ENCODE data around the gene TAOK1.

TAOK1 gene

DNA sequence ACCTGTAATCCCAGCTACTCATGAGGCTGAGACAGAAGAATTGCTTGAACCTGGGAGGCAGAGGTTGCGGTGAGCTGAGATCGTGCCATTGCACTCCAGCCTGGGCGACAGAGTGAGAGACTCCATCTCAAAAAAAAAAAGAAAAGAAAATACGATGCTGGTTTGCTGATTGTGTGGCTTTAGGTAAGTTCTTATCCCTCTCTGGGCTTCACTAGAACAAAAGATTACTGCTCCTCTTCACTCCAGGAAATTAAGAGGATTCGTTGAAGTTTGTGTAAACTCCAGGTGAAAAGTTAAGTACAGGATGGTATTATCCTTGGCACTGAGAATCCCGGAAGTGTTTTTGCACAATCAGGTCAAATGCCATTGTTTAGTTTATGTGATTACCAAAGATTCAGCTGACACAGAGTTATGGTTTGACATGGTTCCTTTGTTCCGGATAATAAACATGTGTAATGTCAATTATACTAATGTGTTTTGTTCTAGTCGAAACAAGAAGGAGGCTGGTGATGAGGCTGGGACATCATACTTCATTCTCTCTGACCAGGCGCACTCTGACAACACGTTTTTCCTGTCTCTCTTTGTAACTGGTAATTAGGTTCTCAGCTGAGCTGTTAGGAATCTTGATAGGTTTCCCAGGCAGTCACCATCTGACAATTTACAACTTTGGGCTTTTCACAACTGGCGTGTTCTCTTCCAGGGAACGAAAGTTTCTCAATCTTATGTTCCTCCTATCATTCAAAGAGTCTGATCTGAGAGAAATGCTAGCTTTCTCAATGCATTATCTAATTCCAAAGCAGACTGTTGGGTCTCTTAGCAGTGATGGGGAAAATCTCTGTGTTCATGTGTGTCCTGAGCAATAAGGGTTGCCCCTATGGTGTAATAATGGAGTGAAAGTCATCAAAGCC, 10.8 kb upstream of the TAOK1 start (continued):
- TF ChIP-seq, protein P1, sequence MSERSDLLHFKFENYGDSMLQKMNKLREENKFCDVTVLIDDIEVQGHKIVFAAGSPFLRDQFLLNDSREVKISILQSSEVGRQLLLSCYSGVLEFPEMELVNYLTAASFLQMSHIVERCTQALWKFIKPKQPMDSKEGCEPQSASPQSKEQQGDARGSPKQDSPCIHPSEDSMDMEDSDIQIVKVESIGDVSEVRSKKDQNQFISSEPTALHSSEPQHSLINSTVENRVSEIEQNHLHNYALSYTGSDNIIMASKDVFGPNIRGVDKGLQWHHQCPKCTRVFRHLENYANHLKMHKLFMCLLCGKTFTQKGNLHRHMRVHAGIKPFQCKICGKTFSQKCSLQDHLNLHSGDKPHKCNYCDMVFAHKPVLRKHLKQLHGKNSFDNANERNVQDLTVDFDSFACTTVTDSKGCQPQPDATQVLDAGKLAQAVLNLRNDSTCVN (tag by site-specific recombination; optimal IDR thresholded peaks at IDR 0.05): no peak
- no peak for TF ChIP-seq ZNF148 (tag by site-specific recombination; IDR thresholded peaks at IDR 0.05; ENCODE audit: borderline replicate concordance)
- TF ChIP-seq ZNF324 (tag by site-specific recombination; IDR thresholded peaks at IDR 0.05): no peak
- TF ChIP-seq ZNF664 (tag by site-specific recombination; IDR thresholded peaks at IDR 0.05): 0 out of 2 replicates have a peak, but pooled peaks have one; percentile 13
- TF ChIP-seq ZNF24 (tag by site-specific recombination; IDR thresholded peaks at IDR 0.05): 0 out of 2 replicates have a peak, but pooled peaks have one; percentile 39
- TF ChIP-seq WT1 (tag by site-specific recombination; IDR thresholded peaks at IDR 0.05): 0 out of 2 replicates have a peak, but pooled peaks have one; percentile 11
- TF ChIP-seq ZNF16 (tag by site-specific recombination; IDR thresholded peaks at IDR 0.05; ENCODE audit: low read depth): no peak
- TF ChIP-seq ZNF341 (tag by site-specific recombination; IDR thresholded peaks at IDR 0.05; ENCODE audit: low read depth): no peak
- no peak for TF ChIP-seq ZNF18 (tag by site-specific recombination; IDR thresholded peaks at IDR 0.05)
- TF ChIP-seq YY1 (tag by site-specific recombination; IDR thresholded peaks at IDR 0.05): no peak
- TF ChIP-seq ZNF239 (tag by site-specific recombination; IDR thresholded peaks at IDR 0.05): no peak
- TF ChIP-seq SP7 (tag by site-specific recombination; IDR thresholded peaks at IDR 0.05): peak; percentile 99
- TF ChIP-seq BCL11A (tag by site-specific recombination; IDR thresholded peaks at IDR 0.05; ENCODE audit: low read depth): no peak
- TF ChIP-seq ZNF776 (tag by site-specific recombination; IDR thresholded peaks at IDR 0.05; ENCODE audit: borderline replicate concordance): no peak
- TF ChIP-seq SALL2 (tag by site-specific recombination; IDR thresholded peaks at IDR 0.05; ENCODE audit: borderline replicate concordance): no peak
- TF ChIP-seq ZIC2 (tag by site-specific recombination; IDR thresholded peaks at IDR 0.05): no peak
- peak; percentile 41; the same call in 1 of the 2 replicates for TF ChIP-seq ZBTB17 (tag by site-specific recombination; IDR thresholded peaks at IDR 0.05)
- peak; percentile 25; the same call in 1 of the 2 replicates for TF ChIP-seq ZNF629 (tag by site-specific recombination; IDR thresholded peaks at IDR 0.05)
- TF ChIP-seq ZNF157 (tag by site-specific recombination; IDR thresholded peaks at IDR 0.05): no peak
- peak; percentile 93 for TF ChIP-seq PRDM10 (tag by site-specific recombination; IDR thresholded peaks at IDR 0.05)
- no peak for TF ChIP-seq ZNF433 (tag by site-specific recombination; IDR thresholded peaks at IDR 0.05; ENCODE audit: low read depth)
- TF ChIP-seq ZNF580 (tag by site-specific recombination; IDR thresholded peaks at IDR 0.05): no peak
- TF ChIP-seq ZEB2 (tag by site-specific recombination; IDR thresholded peaks at IDR 0.05): peak; percentile 49
- TF ChIP-seq EGR2 (tag by site-specific recombination; IDR thresholded peaks at IDR 0.05; ENCODE audit: low read depth): no peak
- peak; percentile 56 for TF ChIP-seq PRDM6 (tag by site-specific recombination; IDR thresholded peaks at IDR 0.05)
- TF ChIP-seq ZNF175 (tag by site-specific recombination; IDR thresholded peaks at IDR 0.05): no peak
- TF ChIP-seq ZNF19 (tag by site-specific recombination; IDR thresholded peaks at IDR 0.05; ENCODE audit: low read depth): no peak
- TF ChIP-seq ZNF426 (tag by site-specific recombination; IDR thresholded peaks at IDR 0.05): no peak

Data from HEK293 (cell line).